SK-N-SH (cell line): ENCODE measurements around the gene C19orf47. TPM values are rescaled to one million over a fixed set of nuclear protein-coding genes. Genes with fewer than 3 reads are reported as not detected.

Experiments used
- CTCF ChIA-PET: fragments of 300-600, 350-600 bp; formaldehyde crosslinking; extraction: SDS; loops from one replicate; lab custom pipeline; 2021; lab: Yijun Ruan, JAX
- POLR2A ChIA-PET: fragments of 350-600 bp; sonication (Branson Sonifier 250); formaldehyde crosslinking; extraction: SDS; loops from one replicate; lab custom pipeline; 2020; ENCODE audit warnings: antibody characterized with exemption, inconsistent platforms; lab: Yijun Ruan, JAX
- DNase-seq: peaks from one replicate; pipeline ENCODE4 v3.0.0; 2012
- H2AFZ ChIP-seq: fragments of 200-600 bp; sonication (generic); 2 replicates; pipeline ENCODE4 v1.8.1; 2016; ENCODE audit warnings: antibody characterized with exemption, mild to moderate bottlenecking, low read depth
- H3F3A ChIP-seq: fragments of 200-600 bp; sonication (generic); replicated peaks from 2 replicates; pipeline ENCODE3; 2016; ENCODE audit warnings: antibody characterized with exemption, mild to moderate bottlenecking; ENCODE audit not compliant: insufficient read depth
- H3K27ac ChIP-seq, 2 experiments: fragments of 200-500 bp in 1 of 2; fragments of 200-600 bp in 1 of 2; sonication (Bioruptor generic) in 1 of 2; sonication (generic), shearing (Covaris generic) in 1 of 2; 2 replicates each; pipeline versions ENCODE4 v1.5.1 to v1.6.1; 2014 to 2016; ENCODE audit warnings: low read depth in 2 of 2, inconsistent platforms in 1 of 2, low read length in 1 of 2, mild to moderate bottlenecking in 1 of 2, mixed read lengths in 1 of 2
- H3K27me3 ChIP-seq: fragments of 200-600 bp; sonication (generic), shearing (Covaris generic); 2 replicates; pipeline ENCODE4 v1.6.1; 2016; ENCODE audit warnings: mixed run types; ENCODE audit not compliant: insufficient read depth
- H3K36me3 ChIP-seq, 2 experiments: fragments of 200-500 bp in 1 of 2; fragments of 200-600 bp in 1 of 2; sonication (Bioruptor generic) in 1 of 2; sonication (generic) in 1 of 2; replicated peaks in 1 of 2; 2 replicates each; pipeline versions ENCODE3 to v1.5.1; 2014 to 2016; ENCODE audit warnings: low read length in 1 of 2, mild to moderate bottlenecking in 1 of 2; ENCODE audit not compliant: insufficient read depth in 2 of 2, control insufficient read depth in 1 of 2
- H3K4me1 ChIP-seq, 2 experiments: fragments of 200-500 bp in 1 of 2; fragments of 200-600 bp in 1 of 2; sonication (Bioruptor generic) in 1 of 2; sonication (generic), shearing (Covaris generic) in 1 of 2; 2 replicates each; pipeline versions ENCODE4 v1.5.1 to v1.6.1; 2014 to 2016; ENCODE audit warnings: low read depth in 1 of 2, low read length in 1 of 2, mixed run types in 1 of 2; ENCODE audit not compliant: insufficient read depth in 2 of 2, control insufficient read depth in 1 of 2
- H3K4me2 ChIP-seq: fragments of 200-600 bp; sonication (generic), shearing (Covaris generic); 2 replicates; pipeline ENCODE4 v1.6.1; 2017; ENCODE audit warnings: mixed run types
- H3K4me3 ChIP-seq, 2 experiments: fragments of 200-500 bp in 1 of 2; fragments of 200-600 bp in 1 of 2; sonication (Bioruptor generic) in 1 of 2; sonication (generic), shearing (Covaris generic) in 1 of 2; 2 replicates each; pipeline versions ENCODE4 v1.5.1 to v1.8.1; 2014 to 2016; ENCODE audit warnings: low read depth in 2 of 2, inconsistent platforms in 1 of 2, low read length in 1 of 2, mild to moderate bottlenecking in 1 of 2, mixed read lengths in 1 of 2, moderate library complexity in 1 of 2
- H3K79me2 ChIP-seq: fragments of 200-600 bp; sonication (generic); 2 replicates; pipeline ENCODE4 v1.8.1; 2017; ENCODE audit warnings: mild to moderate bottlenecking; ENCODE audit not compliant: insufficient read depth
- H3K9ac ChIP-seq: fragments of 200-600 bp; sonication (generic); 2 replicates; pipeline ENCODE4 v1.6.1; 2017; ENCODE audit warnings: mixed run types
- H3K9me2 ChIP-seq: fragments of 200-600 bp; sonication (generic); 2 replicates; pipeline ENCODE4 v1.6.1; 2017; ENCODE audit warnings: mixed run types
- H3K9me3 ChIP-seq: fragments of 200-600 bp; sonication (generic); 2 replicates; pipeline ENCODE4 v1.6.1; 2017; ENCODE audit warnings: mixed run types, mild to moderate bottlenecking, moderate library complexity
- H4K20me1 ChIP-seq: fragments of 200-600 bp; sonication (generic); 2 replicates; pipeline ENCODE4 v1.6.1; 2017; ENCODE audit warnings: mild to moderate bottlenecking, mixed run types; ENCODE audit not compliant: insufficient read depth
- CHD2 ChIP-seq: fragments of 150-350 bp; IDR thresholded peaks from 2 replicates; pipeline ENCODE4 v1.6.1; 2018; ENCODE audit warnings: low read length; ENCODE audit not compliant: partially characterized antibody
- CTCF ChIP-seq: fragments of 200-600 bp; sonication (generic); IDR thresholded peaks from 2 replicates; pipeline ENCODE4 v1.6.1; 2017; ENCODE audit warnings: antibody characterized with exemption, mild to moderate bottlenecking, moderate library complexity
- EP300 ChIP-seq, 2 experiments: IDR thresholded peaks; 2 replicates each; pipeline versions ENCODE4 v1.4.0 to v1.6.1; 2012; ENCODE audit warnings: borderline replicate concordance in 1 of 2, low read depth in 1 of 2, low read length in 1 of 2
- GABPA ChIP-seq: IDR thresholded peaks from 2 replicates; pipeline ENCODE4 v1.4.0; 2012; ENCODE audit warnings: low read depth, mild to moderate bottlenecking
- JUND ChIP-seq: IDR thresholded peaks from 2 replicates; pipeline ENCODE4 v1.4.0; 2012
- MAX ChIP-seq: IDR thresholded peaks from 2 replicates; pipeline ENCODE4 v1.4.0; 2012; ENCODE audit warnings: low read depth
- MXI1 ChIP-seq: IDR thresholded peaks from 2 replicates; pipeline ENCODE4 v1.6.1; 2012; ENCODE audit warnings: mild to moderate bottlenecking, low read depth, low read length, improper control_type of control experiment
- NFIC ChIP-seq: IDR thresholded peaks from 2 replicates; pipeline ENCODE4 v1.4.0; 2012; ENCODE audit warnings: borderline replicate concordance
- NRF1 ChIP-seq: IDR thresholded peaks from 2 replicates; pipeline ENCODE4 v1.6.1; 2012; ENCODE audit warnings: low read depth, mild to moderate bottlenecking, low read length
- POLR2AphosphoS5 ChIP-seq: IDR thresholded peaks from 2 replicates; pipeline ENCODE4 v1.6.1; 2012; ENCODE audit warnings: low read depth, low read length
- RAD21 ChIP-seq: IDR thresholded peaks from 2 replicates; pipeline ENCODE4 v1.6.1; 2012; ENCODE audit warnings: mild to moderate bottlenecking, low read length
- RFX5 ChIP-seq: IDR thresholded peaks from 2 replicates; pipeline ENCODE4 v1.6.1; 2012; ENCODE audit warnings: mild to moderate bottlenecking, improper control_type of control experiment, low read length
- SIN3A ChIP-seq: IDR thresholded peaks from 2 replicates; pipeline ENCODE4 v1.6.1; 2012; ENCODE audit warnings: low read depth, mild to moderate bottlenecking, low read length, moderate library complexity, borderline replicate concordance
- TAF1 ChIP-seq: IDR thresholded peaks from 2 replicates; pipeline ENCODE4 v1.6.1; 2012; ENCODE audit warnings: low read depth, mild to moderate bottlenecking, low read length, moderate library complexity, borderline replicate concordance
- USF1 ChIP-seq: IDR thresholded peaks from 2 replicates; pipeline ENCODE4 v1.4.0; 2012; ENCODE audit warnings: low read depth, borderline replicate concordance
- ZBTB33 ChIP-seq: IDR thresholded peaks from 2 replicates; pipeline ENCODE4 v1.4.0; 2012; ENCODE audit warnings: low read depth, borderline replicate concordance
- WGBS: methylation state at CpG from one replicate; pipeline ENCODE4 v1.1.6; 2017; ENCODE audit warnings: low lambda C conversion rate; 5-methylcytosine and 5-hydroxymethylcytosine counted together
- polyA plus RNA-seq, 3 experiments: library from polyadenylated mRNA; depleted of rRNA; stranded (reverse); fragments of >200 nt; gene quantifications; 2 replicates each; pipeline ENCODE4 v1.2.3, GENCODE V29; 2012

Gene C19orf47
- polyA plus RNA-seq, 1 of the 3 experiments (the other 2 are of a cell fraction), result 17.2 TPM

GRCh38 chr19:40285353-40286234 lies 62.6 kb downstream of the C19orf47 start:
- TF ChIP-seq POLR2AphosphoS5 (peak; percentile 57), EP300 (IDR thresholded peaks at IDR 0.05; ENCODE audit: borderline replicate concordance in 1 of 2, low read depth in 1 of 2, low read length in 1 of 2) (no peak), RAD21 (no peak), JUND (no peak), GABPA (peak; percentile 83), ZBTB33 (no peak), CTCF (no peak), USF1 (no peak), SIN3A (no peak; the same call in 1 of the 2 replicates), MAX (peak; percentile 48; the same call in 1 of the 2 replicates), NFIC (no peak), NRF1 (peak; percentile 94), CHD2 (no peak), RFX5 (peak; percentile 37; the same call in 1 of the 2 replicates), MXI1 (no peak), TAF1 (peak; percentile 71)
- peak; percentile 94 for DNase-seq
- Histone ChIP-seq H2AFZ (peak overlapping the region; percentile 100), H3F3A (peaks cover 3% of the 10 kb centered on the region), H3K36me3 (peaks cover 0 to 7% of the 10 kb centered on the region in 2 experiments), H3K27ac (peak overlapping the region; percentile 93 to 96), H4K20me1 (peaks cover 7% of the 10 kb centered on the region), H3K9me2 (no peaks in the 10 kb centered on the region), H3K79me2 (peaks cover 44% of the 10 kb centered on the region), H3K27me3 (no peaks in the 10 kb centered on the region), H3K4me3 (peak overlapping the region; percentile 51 to 86), H3K9me3 (no peaks in the 10 kb centered on the region), H3K4me1 (peaks cover 18 to 26% of the 10 kb centered on the region in 2 experiments; a peak in 3 of 4 replicates), H3K4me2 (peak overlapping the region; percentile 81), H3K9ac (peak overlapping the region; percentile 81)
- 21% methylated on average over 40 of the region's 42 CpGs for WGBS
- CTCF ChIA-PET, result interaction anchor here (1.8 kb wide), 1 partner anchor 20 kb away, joined by 4 read pairs; no protein-coding TSS in a partner anchor
- POLR2A ChIA-PET, result interaction anchor here (0.7 to 1.1 kb wide), 2 partner anchors 9 to 165 kb away, joined by 3 to 7 read pairs; no protein-coding TSS in a partner anchor
